ENCODE measurements around the gene KRTAP12-2. TPM values are rescaled to one million over a fixed set of nuclear protein-coding genes. Genes with fewer than 3 reads are reported as not detected.
"Not testable (repeated sequence)": the region's sequence is repeated elsewhere in the genome, so short reads cannot be mapped to it uniquely, and the experiment has no call there.

KRTAP12-2 gene
- total RNA-seq, 1 donor from 2014 or later = not detected

GRCh38 chr21:44686000-44686781, 19.5 kb upstream of the KRTAP12-2 start:
- FAIRE-seq = no peak
- no peak for DNase-seq (ENCODE audit: low spot score in 2 of 2)

GRCh38 chr21:44685050-44685449, 18.3 kb upstream of the KRTAP12-2 start:
- not testable (repeated sequence) for DNase-seq (ENCODE audit: low spot score in 2 of 2); FAIRE-seq

- FAIRE-seq (no peak), DNase-seq (ENCODE audit: low spot score in 2 of 2) (no peak)
Measured at GRCh38 chr21:44684483-44684882, 17.8 kb upstream of the KRTAP12-2 start.

GRCh38 chr21:44684077-44684476, 17.4 kb upstream of the KRTAP12-2 start:
- FAIRE-seq (no peak), DNase-seq (ENCODE audit: low spot score in 2 of 2) (no peak)

- no peak for DNase-seq (ENCODE audit: low spot score in 2 of 2)
- no peak for FAIRE-seq
Measured at GRCh38 chr21:44682580-44683151, 15.9 kb upstream of the KRTAP12-2 start.

GRCh38 chr21:44681861-44682579, 15.3 kb upstream of the KRTAP12-2 start, which contains the start of gene KRTAP12-1:
KRTAP12-1 (minus strand) TSS chr21:44682163; CDS start chr21:44682123, 40 bp downstream.
- FAIRE-seq = no peak
- no peak for DNase-seq (ENCODE audit: low spot score in 2 of 2)

- DNase-seq (ENCODE audit: low spot score in 2 of 2) (no peak), FAIRE-seq (no peak)
Measured at GRCh38 chr21:44681152-44681551, 14.4 kb upstream of the KRTAP12-2 start.

- DNase-seq (ENCODE audit: low spot score in 2 of 2) (no peak), FAIRE-seq (no peak)
Measured at GRCh38 chr21:44677881-44678280, 11.2 kb upstream of the KRTAP12-2 start.

GRCh38 chr21:44671911-44672310, 5.2 kb upstream of the KRTAP12-2 start:
- FAIRE-seq (peak; percentile 23), DNase-seq (ENCODE audit: low spot score in 2 of 2) (no peak)

GRCh38 chr21:44670642-44671432, 4.1 kb upstream of the KRTAP12-2 start:
- FAIRE-seq (no peak), DNase-seq (ENCODE audit: low spot score in 2 of 2) (no peak)

GRCh38 chr21:44667612-44668011, 885 bp upstream of the KRTAP12-2 start:
- DNase-seq (ENCODE audit: low spot score in 2 of 2) (no peak), FAIRE-seq (no peak)

GRCh38 chr21:44664691-44665090, 2.0 kb downstream of the KRTAP12-2 start:
- FAIRE-seq (no peak), DNase-seq (ENCODE audit: low spot score in 2 of 2) (no peak)

- not testable (repeated sequence) for FAIRE-seq; DNase-seq (ENCODE audit: low spot score in 2 of 2)
Measured at GRCh38 chr21:44661567-44661966, 5.2 kb downstream of the KRTAP12-2 start.

GRCh38 chr21:44658913-44659595, 7.7 kb downstream of the KRTAP12-2 start:
- DNase-seq (ENCODE audit: low spot score in 2 of 2) (no peak), FAIRE-seq (no peak)

GRCh38 chr21:44658541-44658910, 8.2 kb downstream of the KRTAP12-2 start:
- DNase-seq (ENCODE audit: low spot score in 2 of 2) (no peak), FAIRE-seq (no peak)

GRCh38 chr21:44657635-44658540, 8.8 kb downstream of the KRTAP12-2 start, which contains the start of gene KRTAP12-3:
KRTAP12-3 (plus strand) TSS chr21:44657932; CDS start chr21:44657980, 48 bp downstream.
- DNase-seq (ENCODE audit: low spot score in 2 of 2) = no peak
- no peak for FAIRE-seq

GRCh38 chr21:44656868-44657267, 9.9 kb downstream of the KRTAP12-2 start:
- no peak for FAIRE-seq
- DNase-seq (ENCODE audit: low spot score in 2 of 2) = no peak

GRCh38 chr21:44654576-44655175, 12.1 kb downstream of the KRTAP12-2 start, which contains the start of gene KRTAP12-4:
KRTAP12-4 (minus strand) TSS chr21:44654659; CDS start chr21:44654614, 45 bp downstream.
- FAIRE-seq = no peak

More at GRCh38 chr21:44654576-44655175, 12.1 kb downstream of the KRTAP12-2 start, which contains the start of gene KRTAP12-4:
- DNase-seq (ENCODE audit: low spot score in 2 of 2) = no peak

Data from frontal cortex (tissue), 4 donors.